ENCODE results near the gene ACADSB. TPM values are rescaled to one million over a fixed set of nuclear protein-coding genes. Genes with fewer than 3 reads are reported as not detected.

ACADSB gene
- total RNA-seq, 1 experiment from 2014 or later: 25.3 TPM

DNA sequence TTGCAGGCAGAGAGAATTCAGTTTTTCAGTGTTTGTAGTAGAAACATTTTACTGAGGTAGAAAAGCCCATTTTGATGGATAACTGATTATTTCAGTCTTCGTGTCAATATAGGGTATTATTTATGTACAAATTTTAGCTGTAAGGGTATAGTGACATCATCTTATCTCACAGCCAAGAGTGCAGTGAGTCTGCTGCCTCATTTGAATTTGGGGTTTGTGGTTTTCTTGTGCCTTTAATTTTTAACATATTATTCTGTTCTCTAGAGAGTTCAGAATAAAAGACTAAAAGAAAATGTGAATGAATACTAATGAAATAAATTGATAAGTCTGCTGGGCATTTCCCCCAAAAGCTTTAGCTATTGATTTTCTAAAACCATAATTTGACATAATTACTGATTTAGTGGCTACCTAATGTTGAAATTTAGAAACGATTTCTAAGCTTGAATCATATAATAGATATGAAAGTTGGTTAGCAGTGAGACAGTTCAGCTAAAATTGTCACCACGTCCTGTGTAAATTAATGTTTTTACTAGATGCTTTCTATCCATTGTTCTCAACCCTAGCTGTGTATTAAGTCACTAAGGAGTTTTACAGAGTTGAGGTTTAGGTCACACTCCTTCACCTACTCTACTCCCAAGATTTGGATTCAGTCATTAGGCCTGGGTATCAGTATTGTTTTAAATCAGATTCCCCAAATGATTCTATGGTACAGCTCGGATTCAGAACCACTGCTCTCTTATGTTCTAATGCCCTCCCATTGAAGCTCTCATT, 37.3 kb downstream of the ACADSB start:
- Histone ChIP-seq H3K36me3 (ENCODE audit: control insufficient read depth, insufficient read depth, low read length) (no peaks in the 10 kb centered on the region; the same call in 1 of the 2 replicates), H3K27me3 (replicated peaks; ENCODE audit: control insufficient read depth, insufficient read depth, low read length) (no peaks in the 10 kb centered on the region), H3K4me3 (ENCODE audit: low read depth, low read length) (no peak overlapping the region), H3K9me3 (no peaks in the 10 kb centered on the region), H3K4me1 (no peaks in the 10 kb centered on the region)
- BruUV-seq (replicated peaks): no TSS peak
- intact Hi-C loops (cut with micrococcal nuclease; ENCODE audit: unreplicated experiment): no loop called here
- POLR2A ChIA-PET: no interaction called here
- Mint-ChIP-seq H3K27ac (ENCODE audit: unreplicated experiment) (no peak overlapping the region), H3K36me3 (ENCODE audit: insufficient read depth, unreplicated experiment) (no peaks in the 10 kb centered on the region), H3K4me1 (ENCODE audit: low read depth, unreplicated experiment) (no peaks in the 10 kb centered on the region), H3K4me3 (ENCODE audit: unreplicated experiment) (no peak overlapping the region), H3K9me3 (ENCODE audit: unreplicated experiment) (no peaks in the 10 kb centered on the region), H3K27me3 (ENCODE audit: insufficient read depth, unreplicated experiment) (no peaks in the 10 kb centered on the region)
- TF ChIP-seq CTCF (IDR thresholded peaks at IDR 0.05; ENCODE audit: insufficient read depth in 1 of 2, low read depth in 1 of 2, low read length in 1 of 2, severe bottlenecking in 1 of 2, unreplicated experiment in 1 of 2): no peak
- no peak for DNase-seq
- CTCF ChIA-PET: no interaction called here

DNA sequence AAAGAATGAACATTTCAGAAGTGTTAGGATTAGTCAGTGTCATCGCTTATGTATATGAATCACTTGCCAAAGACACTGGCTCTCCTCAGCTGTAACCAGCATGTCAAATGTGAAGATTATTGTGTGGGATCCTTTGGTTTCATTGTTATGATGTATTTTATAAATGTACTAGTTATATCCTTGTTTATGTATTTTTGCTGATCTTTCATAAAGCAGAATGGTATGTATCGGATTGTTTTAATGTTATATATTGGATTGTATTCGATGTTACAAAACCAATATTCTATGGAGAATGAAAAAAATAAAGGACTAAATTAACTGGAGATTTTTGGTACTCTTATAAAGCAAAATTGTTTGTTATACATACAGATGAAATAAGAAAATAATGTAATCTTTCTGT, 49.2 kb downstream of the ACADSB start:
- no peak for DNase-seq
- Mint-ChIP-seq H3K9me3 (ENCODE audit: unreplicated experiment) (no peaks in the 10 kb centered on the region), H3K36me3 (ENCODE audit: insufficient read depth, unreplicated experiment) (no peaks in the 10 kb centered on the region), H3K4me3 (ENCODE audit: unreplicated experiment) (no peak overlapping the region), H3K4me1 (ENCODE audit: low read depth, unreplicated experiment) (no peaks in the 10 kb centered on the region), H3K27me3 (ENCODE audit: insufficient read depth, unreplicated experiment) (peaks cover 8% of the 10 kb centered on the region), H3K27ac (ENCODE audit: unreplicated experiment) (no peak overlapping the region)
- no peak overlapping the region for H3K4me3 ChIP-seq (ENCODE audit: low read depth, low read length)
- ChIA-PET CTCF (no interaction called here), POLR2A (no interaction called here)
- BruUV-seq (replicated peaks): no TSS peak
- H3K4me1 ChIP-seq: no peaks in the 10 kb centered on the region
- no peak for TF ChIP-seq CTCF (IDR thresholded peaks at IDR 0.05; ENCODE audit: insufficient read depth in 1 of 2, low read depth in 1 of 2, low read length in 1 of 2, severe bottlenecking in 1 of 2, unreplicated experiment in 1 of 2)
- H3K36me3 ChIP-seq (ENCODE audit: control insufficient read depth, insufficient read depth, low read length): no peaks in the 10 kb centered on the region
- intact Hi-C loops (cut with micrococcal nuclease; ENCODE audit: unreplicated experiment): no loop called here
- H3K9me3 ChIP-seq: no peaks in the 10 kb centered on the region
- H3K27me3 ChIP-seq (replicated peaks; ENCODE audit: control insufficient read depth, insufficient read depth, low read length): no peaks in the 10 kb centered on the region

GRCh38 chr10:123061865-123062264, 53.1 kb downstream of the ACADSB start:
- ChIA-PET CTCF (no interaction called here), POLR2A (no interaction called here)
- Mint-ChIP-seq H3K4me1 (ENCODE audit: low read depth, unreplicated experiment) (no peaks in the 10 kb centered on the region), H3K9me3 (ENCODE audit: unreplicated experiment) (no peaks in the 10 kb centered on the region), H3K36me3 (ENCODE audit: insufficient read depth, unreplicated experiment) (no peaks in the 10 kb centered on the region), H3K4me3 (ENCODE audit: unreplicated experiment) (no peak overlapping the region), H3K27ac (ENCODE audit: unreplicated experiment) (no peak overlapping the region), H3K27me3 (ENCODE audit: insufficient read depth, unreplicated experiment) (peaks cover 20% of the 10 kb centered on the region)
- DNase-seq: no peak
- no TSS peak for BruUV-seq (replicated peaks)
- no peak for TF ChIP-seq CTCF (IDR thresholded peaks at IDR 0.05; ENCODE audit: insufficient read depth in 1 of 2, low read depth in 1 of 2, low read length in 1 of 2, severe bottlenecking in 1 of 2, unreplicated experiment in 1 of 2)
- Histone ChIP-seq H3K4me3 (ENCODE audit: low read depth, low read length) (no peak overlapping the region), H3K27me3 (replicated peaks; ENCODE audit: control insufficient read depth, insufficient read depth, low read length) (no peaks in the 10 kb centered on the region), H3K36me3 (ENCODE audit: control insufficient read depth, insufficient read depth, low read length) (no peaks in the 10 kb centered on the region), H3K4me1 (no peaks in the 10 kb centered on the region), H3K9me3 (no peaks in the 10 kb centered on the region)
- intact Hi-C loops (cut with micrococcal nuclease; ENCODE audit: unreplicated experiment): no loop called here
